Body of pancreas (tissue), 4 donors: ENCODE data around the gene RNF41. TPM values are rescaled to one million over a fixed set of nuclear protein-coding genes. Genes with fewer than 3 reads are reported as not detected.
A peak's percentile ranks its signal among the peaks of the same experiment; 100 is the strongest.
"Not testable (repeated sequence)": the region's sequence is repeated elsewhere in the genome, so short reads cannot be mapped to it uniquely, and the experiment has no call there.

Source experiments
- ATAC-seq: fragments of 150-250 bp; one replicate; pipeline ENCODE4 v1.9.1; 2016
- DNase-seq, 4 donors: peaks; one replicate each; pipeline ENCODE4 v3.0.0-alpha.2; 2019
- H3K27ac ChIP-seq, 4 donors: fragments of 200-600 bp; sonication (generic); 1 replicate in 3 of 4; 2 replicates in 1 of 4; pipeline versions ENCODE4 v1.5.1 to v1.6.1; 2016 to 2019; ENCODE audit warnings: mild to moderate bottlenecking in 1 of 4, mixed read lengths in 1 of 4, moderate library complexity in 1 of 4
- H3K27me3 ChIP-seq, 2 donors: fragments of 200-600 bp; sonication (generic); one replicate each; pipeline ENCODE4 v1.6.0; 2016; ENCODE audit warnings: mild to moderate bottlenecking in 1 of 2
- H3K36me3 ChIP-seq, 2 donors: fragments of 200-600 bp; sonication (generic); replicated peaks in 1 of 2; 2 replicates each; pipeline ENCODE4 v1.5.1; 2016; ENCODE audit warnings: low read depth in 2 of 2; ENCODE audit not compliant: insufficient read depth in 1 of 2
- H3K4me1 ChIP-seq: fragments of 200-600 bp; sonication (generic); one replicate; pipeline ENCODE4 v1.6.0; 2016
- H3K4me3 ChIP-seq, 2 donors: fragments of 200-600 bp; sonication (generic); 1 replicate in 1 of 2; 2 replicates in 1 of 2; pipeline ENCODE4 v1.5.1; 2016 to 2019
- H3K9me3 ChIP-seq, 3 donors: fragments of 200-600 bp; sonication (generic); 1 replicate in 2 of 3; 2 replicates in 1 of 3; pipeline ENCODE4 v1.5.1; 2016
- CTCF ChIP-seq, 7 experiments: fragments of 450-650 bp in 4 of 7; fragments of 200-600 bp in 3 of 7; sonication (generic) in 3 of 7; IDR thresholded peaks; one replicate each; pipeline ENCODE4 v1.5.1; 2016 to 2019; ENCODE audit warnings: antibody characterized with exemption in 7 of 7
- POLR2A ChIP-seq, 3 donors: fragments of 450-650 bp; IDR thresholded peaks; one replicate each; pipeline ENCODE4 v1.6.1; 2016; ENCODE audit warnings: antibody characterized with exemption in 3 of 3, mild to moderate bottlenecking in 2 of 3
- WGBS, 2 donors: methylation state at CpG; one replicate each; pipeline ENCODE4 v1.1.5; 2017; 5-methylcytosine and 5-hydroxymethylcytosine counted together
- intact Hi-C: fragments of 100-400 bp; cut with DNase I; formaldehyde crosslinking; loops from one replicate; pipeline ENCODE4 v1.15.1; 2023
- total RNA-seq, 2 donors: library from RNA; depleted of rRNA; stranded (reverse); fragments of >200 nt; gene quantifications; one replicate each; pipeline ENCODE4 v1.1.0, GENCODE V29; 2016

The RNF41 gene
- total RNA-seq, 2 donors from 2014 or later: 13.2 TPM

GRCh38 chr12:56204275-56204674, 17.4 kb downstream of the RNF41 start:
- Histone ChIP-seq H3K4me3 (no peak overlapping the region), H3K4me1 (no peaks in the 10 kb centered on the region), H3K36me3 (peaks cover 0 to 21% of the 10 kb centered on the region in 2 donors), H3K27ac (no peak overlapping the region), H3K9me3 (no peaks in the 10 kb centered on the region), H3K27me3 (no peaks in the 10 kb centered on the region)
- TF ChIP-seq POLR2A (IDR thresholded peaks at IDR 0.05) (no peak), CTCF (IDR thresholded peaks at IDR 0.05) (no peak)
- ATAC-seq: no peak
- intact Hi-C loops: no loop called here
- no peak for DNase-seq

- Histone ChIP-seq H3K27ac (no peak overlapping the region), H3K4me1 (no peaks in the 10 kb centered on the region), H3K9me3 (no peaks in the 10 kb centered on the region), H3K4me3 (no peak overlapping the region), H3K27me3 (no peaks in the 10 kb centered on the region), H3K36me3 (peaks cover 0 to 19% of the 10 kb centered on the region in 2 donors)
- WGBS, 2 donors: 59 to 64% methylated on average over 2 of the region's 2 CpGs
- TF ChIP-seq POLR2A (IDR thresholded peaks at IDR 0.05) (no peak), CTCF (IDR thresholded peaks at IDR 0.05) (no peak)
- no peak for DNase-seq
- intact Hi-C loops: no loop called here
- ATAC-seq: no peak
Observed at GRCh38 chr12:56202838-56203237, 18.9 kb downstream of the RNF41 start.

- intact Hi-C loops: no loop called here
- Histone ChIP-seq H3K4me1 (no peaks in the 10 kb centered on the region), H3K36me3 (peaks cover 0 to 15% of the 10 kb centered on the region in 2 donors), H3K9me3 (no peaks in the 10 kb centered on the region), H3K4me3 (no peak overlapping the region), H3K27ac (no peak overlapping the region), H3K27me3 (no peaks in the 10 kb centered on the region)
- DNase-seq: no peak
- 37 to 45% methylated on average over 1 of the region's 1 CpG for WGBS, 2 donors
- TF ChIP-seq CTCF (IDR thresholded peaks at IDR 0.05) (no peak), POLR2A (IDR thresholded peaks at IDR 0.05) (no peak)
- ATAC-seq: no peak
Observed at GRCh38 chr12:56202366-56202765, 19.4 kb downstream of the RNF41 start.

GRCh38 chr12:56198836-56199235, 22.9 kb downstream of the RNF41 start:
- Histone ChIP-seq H3K4me3 (no peak overlapping the region), H3K9me3 (no peaks in the 10 kb centered on the region), H3K4me1 (no peaks in the 10 kb centered on the region), H3K36me3 (no peaks in the 10 kb centered on the region), H3K27me3 (no peaks in the 10 kb centered on the region), H3K27ac (no peak overlapping the region)
- 84 to 90% methylated on average over 1 of the region's 1 CpG for WGBS, 2 donors
- DNase-seq (no peak), ATAC-seq (no peak)
- intact Hi-C loops: no loop called here
- TF ChIP-seq POLR2A (IDR thresholded peaks at IDR 0.05) (no peak), CTCF (IDR thresholded peaks at IDR 0.05) (no peak)

- H3K27me3 ChIP-seq: no peaks in the 10 kb centered on the region
- H3K9me3 ChIP-seq: no peaks in the 10 kb centered on the region
- H3K4me1 ChIP-seq: no peaks in the 10 kb centered on the region
- TF ChIP-seq CTCF (IDR thresholded peaks at IDR 0.05): no peak
- TF ChIP-seq POLR2A (IDR thresholded peaks at IDR 0.05): no peak
- ATAC-seq (no peak), DNase-seq (no peak)
- no peak overlapping the region for H3K27ac ChIP-seq
- no peaks in the 10 kb centered on the region for H3K36me3 ChIP-seq
- intact Hi-C loops: no loop called here
- 88% methylated on average over 9 of the region's 9 CpGs for WGBS, 2 donors
- no peak overlapping the region for H3K4me3 ChIP-seq
Observed at GRCh38 chr12:56197921-56198635, 23.6 kb downstream of the RNF41 start.

- H3K4me1 ChIP-seq, H3K27ac ChIP-seq, H3K27me3 ChIP-seq, intact Hi-C loops, H3K9me3 ChIP-seq, H3K4me3 ChIP-seq, H3K36me3 ChIP-seq: not testable (repeated sequence)
- WGBS, 2 donors: 74 to 84% methylated on average over 11 of the region's 11 CpGs
- peak; percentile 28 for ATAC-seq
- DNase-seq: peak in 1 of 4 donors; percentile 10
Observed at GRCh38 chr12:56196818-56197550, 24.7 kb downstream of the RNF41 start.
